HepG2 (cell line): ENCODE results near the gene RAB42. TPM values are rescaled to one million over a fixed set of nuclear protein-coding genes. Genes with fewer than 3 reads are reported as not detected.

ENCODE experiments used
- ATAC-seq: fragments of 200-7000 bp; cut with Tn5 transposase; 3 replicates; pipeline ENCODE4 v1.9.1; 2020; ENCODE audit warnings: mild to moderate bottlenecking, moderate library complexity
- BruUV-seq: library from RNA; stranded (reverse); fragments of 400-500 nt; replicated peaks from 2 replicates; lab custom pipeline; 2021; lab: Mats Ljungman, UMichigan
- CTCF ChIA-PET: fragments of 300-600 bp; formaldehyde crosslinking; extraction: SDS; loops from one replicate; lab custom pipeline; 2021; ENCODE audit warnings: low total read pairs, inconsistent platforms, low intra/inter-chr PET ratio; lab: Yijun Ruan, JAX
- POLR2A ChIA-PET: fragments of 350-600 bp; sonication (Branson Sonifier 250); formaldehyde crosslinking; loops from one replicate; lab custom pipeline; 2020; ENCODE audit warnings: antibody characterized with exemption, inconsistent platforms; lab: Yijun Ruan, JAX
- DNase-seq: peaks from one replicate; pipeline ENCODE4 v3.0.0-alpha.2; 2015; ENCODE audit warnings: low spot score
- FAIRE-seq: peaks from 3 replicates; lab custom pipeline; 2011; peaks lifted over from hg19 to GRCh38; lab: Jason Lieb, UNC
- H2AFZ ChIP-seq: one replicate; pipeline ENCODE4 v1.6.1; 2011; ENCODE audit warnings: low read length, inconsistent platforms
- H3K27ac ChIP-seq: fragments of 300-600 bp; 3 replicates; pipeline ENCODE4 v1.8.0; 2011; ENCODE audit warnings: mixed run types, mild to moderate bottlenecking, mixed read lengths, low read length, inconsistent platforms; ENCODE audit not compliant: insufficient read depth; ENCODE audit errors: extremely low read length
- H3K27me3 ChIP-seq, 2 experiments: fragments of 200-600 bp in 1 of 2; 2 replicates in 1 of 2; 3 replicates in 1 of 2; pipeline versions ENCODE4 v1.6.0 to v1.8.0; 2011; ENCODE audit warnings: low read length in 2 of 2, mild to moderate bottlenecking in 2 of 2, moderate library complexity in 2 of 2, inconsistent platforms in 1 of 2; ENCODE audit not compliant: insufficient read depth in 2 of 2, control insufficient read depth in 1 of 2
- H3K36me3 ChIP-seq, 2 experiments: fragments of 200-600 bp in 1 of 2; replicated peaks in 1 of 2; 2 replicates in 1 of 2; 3 replicates in 1 of 2; pipeline versions ENCODE4 v1.5.1 to v1.8.0; 2011; ENCODE audit warnings: low read length in 2 of 2, inconsistent platforms in 1 of 2; ENCODE audit not compliant: insufficient read depth in 2 of 2, control insufficient read depth in 1 of 2
- H3K4me1 ChIP-seq: 2 replicates; pipeline ENCODE4 v1.5.1; 2012; ENCODE audit warnings: low read length, inconsistent platforms; ENCODE audit not compliant: insufficient read depth
- H3K4me2 ChIP-seq: 2 replicates; pipeline ENCODE4 v1.6.0; 2011; ENCODE audit warnings: low read depth, low read length, inconsistent platforms
- H3K4me3 ChIP-seq, 3 experiments: fragments of 200-600 bp in 1 of 3; sonication (generic), shearing (Covaris generic) in 1 of 3; replicated peaks in 1 of 3; 2 replicates each; pipeline ENCODE4 v1.5.1; 2011 to 2016; ENCODE audit warnings: low read length in 3 of 3, inconsistent platforms in 2 of 3, low read depth in 2 of 3, mild to moderate bottlenecking in 2 of 3, control low read depth in 1 of 3, mixed read lengths in 1 of 3; ENCODE audit not compliant: insufficient read depth in 1 of 3
- H3K79me2 ChIP-seq: one replicate; pipeline ENCODE4 v1.6.1; 2011; ENCODE audit warnings: low read length, inconsistent platforms; ENCODE audit not compliant: insufficient read depth
- H3K9ac ChIP-seq: 2 replicates; pipeline ENCODE4 v1.6.0; 2011; ENCODE audit warnings: mild to moderate bottlenecking, low read depth, low read length, inconsistent platforms; ENCODE audit not compliant: insufficient read depth
- H3K9me3 ChIP-seq: 2 replicates; pipeline ENCODE4 v1.5.1; 2012; ENCODE audit warnings: mild to moderate bottlenecking, low read length
- H4K20me1 ChIP-seq: 2 replicates; pipeline ENCODE4 v1.6.0; 2011; ENCODE audit warnings: inconsistent platforms, mild to moderate bottlenecking, low read length, moderate library complexity; ENCODE audit not compliant: insufficient read depth
- MZF1 ChIP-seq: sonication (generic); formaldehyde crosslinking; IDR thresholded peaks from 2 replicates; pipeline ENCODE4 v1.8.1; 2023; ENCODE audit warnings: mild to moderate bottlenecking, missing genetic modification reagents, borderline replicate concordance
- SALL2 ChIP-seq: sonication (generic); formaldehyde crosslinking; IDR thresholded peaks from 2 replicates; pipeline ENCODE4 v1.8.1; 2023; ENCODE audit warnings: mild to moderate bottlenecking, missing genetic modification reagents, inconsistent platforms
- SNAPC4 ChIP-seq: sonication (generic); formaldehyde crosslinking; IDR thresholded peaks from 2 replicates; pipeline ENCODE4 v1.4.0; 2020; ENCODE audit warnings: mild to moderate bottlenecking, missing genetic modification reagents
- ZNF614 ChIP-seq: IDR thresholded peaks from 2 replicates; pipeline ENCODE4 v1.6.1; 2018; ENCODE audit warnings: missing biosample characterization, missing genetic modification reagents, inconsistent platforms, borderline replicate concordance
- ZNF766 ChIP-seq: sonication (generic); formaldehyde crosslinking; IDR thresholded peaks from 2 replicates; pipeline ENCODE4 v1.5.0; 2020; ENCODE audit warnings: missing genetic modification reagents, borderline replicate concordance
- WGBS: methylation state at CpG from one replicate; pipeline ENCODE4 v1.1.6; 2017; ENCODE audit warnings: low lambda C conversion rate; 5-methylcytosine and 5-hydroxymethylcytosine counted together
- in situ Hi-C: cut with HindIII; loops from 2 replicates; pipeline ENCODE4 v1.10.0; 2017; ENCODE audit warnings: low pct_unique_long_range_greater_than_20kb; ENCODE audit not compliant: extremely low pct_ligation_motif_present
- intact Hi-C: fragments of 100-400 bp; cut with micrococcal nuclease; formaldehyde crosslinking; loops from one replicate; pipeline ENCODE4 v1.10.0; 2022; ENCODE audit not compliant: unreplicated experiment
- polyA plus RNA-seq, 8 experiments: library from polyadenylated mRNA; depleted of rRNA in 3 of 8; stranded (reverse) in 7 of 8; unstranded in 1 of 8; fragments of >200 nt; fragmentation: Illumina TruSeq in 4 of 8; extraction: Trizol in 4 of 8; gene quantifications; 2 replicates each; pipeline versions ENCODE4 v1.2.1 to v1.2.3, GENCODE V29; 2011 to 2016; ENCODE audit warnings: low read depth in 4 of 8, missing spikeins in 1 of 8, mixed read lengths in 1 of 8; ENCODE audit not compliant: insufficient read depth in 1 of 8
- total RNA-seq, 5 experiments: library from RNA; depleted of rRNA; stranded (reverse); fragments of >200 nt; fragmentation: Illumina TruSeq; extraction: Trizol; gene quantifications; 2 replicates each; pipeline ENCODE4 v1.2.3, GENCODE V29; 2016; ENCODE audit warnings: low read depth in 1 of 5
- TF ChIP-seq, protein P1 (sequence below): IDR thresholded peaks from 2 replicates; pipeline ENCODE4 v1.6.1; 2012; ENCODE audit warnings: inconsistent platforms
- TF ChIP-seq, protein P2 (sequence below): sonication (generic); formaldehyde crosslinking; IDR thresholded peaks from 2 replicates; pipeline ENCODE4 v1.5.0; 2020; ENCODE audit warnings: mild to moderate bottlenecking, missing genetic modification reagents

The RAB42 gene
- total and polyA plus RNA-seq, 2 of the 13 experiments (the other 11 are each of a cell fraction or from before 2014, with no cell fraction given): 10.4 to 166 TPM

GRCh38 chr1:28573564-28573963 is 18.5 kb upstream of the RAB42 start:
- CTCF ChIA-PET: no interaction called here
- H4K20me1 ChIP-seq: peaks cover 17% of the 10 kb centered on the region
- in situ Hi-C loops: no loop called here
- H3K79me2 ChIP-seq: no peaks in the 10 kb centered on the region
- H3K4me2 ChIP-seq: no peak overlapping the region
- H3K9ac ChIP-seq: no peak overlapping the region
- peaks cover 5 to 27% of the 10 kb centered on the region in 2 experiments for H3K36me3 ChIP-seq
- no TSS peak for BruUV-seq
- no peak overlapping the region for H3K27ac ChIP-seq
- POLR2A ChIA-PET: interaction anchor here (0.7 to 1.1 kb wide), 2 partner anchors 9 to 70 kb away, joined by 3 read pairs; no protein-coding TSS in a partner anchor
- H2AFZ ChIP-seq: no peak overlapping the region
- H3K27me3 ChIP-seq: no peaks in the 10 kb centered on the region
- DNase-seq: no peak
- whole genome bisulfite sequencing: over 99% methylated on average over 11 of the region's 11 CpGs
- no peak for FAIRE-seq
- TF ChIP-seq MZF1 (no peak), SALL2 (no peak), ZNF766 (CRISPR knock-in tag) (no peak), ZNF614 (CRISPR knock-in tag) (no peak), SNAPC4 (CRISPR knock-in tag) (no peak)
- TF ChIP-seq, protein P1, sequence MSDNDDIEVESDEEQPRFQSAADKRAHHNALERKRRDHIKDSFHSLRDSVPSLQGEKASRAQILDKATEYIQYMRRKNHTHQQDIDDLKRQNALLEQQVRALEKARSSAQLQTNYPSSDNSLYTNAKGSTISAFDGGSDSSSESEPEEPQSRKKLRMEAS: no peak
- TF ChIP-seq, protein P2, sequence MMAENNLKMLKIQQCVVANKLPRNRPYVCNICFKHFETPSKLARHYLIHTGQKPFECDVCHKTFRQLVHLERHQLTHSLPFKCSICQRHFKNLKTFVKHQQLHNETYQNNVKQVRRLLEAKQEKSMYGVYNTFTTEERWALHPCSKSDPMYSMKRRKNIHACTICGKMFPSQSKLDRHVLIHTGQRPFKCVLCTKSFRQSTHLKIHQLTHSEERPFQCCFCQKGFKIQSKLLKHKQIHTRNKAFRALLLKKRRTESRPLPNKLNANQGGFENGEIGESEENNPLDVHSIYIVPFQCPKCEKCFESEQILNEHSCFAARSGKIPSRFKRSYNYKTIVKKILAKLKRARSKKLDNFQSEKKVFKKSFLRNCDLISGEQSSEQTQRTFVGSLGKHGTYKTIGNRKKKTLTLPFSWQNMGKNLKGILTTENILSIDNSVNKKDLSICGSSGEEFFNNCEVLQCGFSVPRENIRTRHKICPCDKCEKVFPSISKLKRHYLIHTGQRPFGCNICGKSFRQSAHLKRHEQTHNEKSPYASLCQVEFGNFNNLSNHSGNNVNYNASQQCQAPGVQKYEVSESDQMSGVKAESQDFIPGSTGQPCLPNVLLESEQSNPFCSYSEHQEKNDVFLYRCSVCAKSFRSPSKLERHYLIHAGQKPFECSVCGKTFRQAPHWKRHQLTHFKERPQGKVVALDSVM (CRISPR knock-in tag): no peak
- no peak for ATAC-seq
- H3K4me1 ChIP-seq: peaks cover 2% of the 10 kb centered on the region
- intact Hi-C loops: no loop called here
- no peaks in the 10 kb centered on the region for H3K9me3 ChIP-seq
- H3K4me3 ChIP-seq: no peak overlapping the region
